Calu3 (cell line): Measurements from ENCODE around the gene BCL2L1. TPM values are rescaled to one million over a fixed set of nuclear protein-coding genes. Genes with fewer than 3 reads are reported as not detected.

ENCODE experiments used
- BruUV-seq: library from RNA; stranded (reverse); fragments of 400-500 nt; replicated peaks from 2 replicates; lab custom pipeline; 2021; lab: Mats Ljungman, UMichigan
- CTCF ChIA-PET: fragments of 300-600 bp; sonication (Branson Sonifier 250); formaldehyde crosslinking; loops from one replicate; lab custom pipeline; 2022; ENCODE audit warnings: antibody characterized with exemption; lab: Charles Lee
- DNase-seq: peaks from one replicate; pipeline ENCODE4 v3.0.0; 2022
- H3K27ac Mint-ChIP-seq: one replicate; pipeline ENCODE4 v1.8.0; 2022; ENCODE audit warnings: mixed read lengths; ENCODE audit not compliant: unreplicated experiment
- H3K27me3 Mint-ChIP-seq: one replicate; pipeline ENCODE4 v1.8.0; 2022; ENCODE audit warnings: mixed read lengths; ENCODE audit not compliant: unreplicated experiment
- H3K36me3 Mint-ChIP-seq: one replicate; pipeline ENCODE4 v1.8.0; 2022; ENCODE audit warnings: mild to moderate bottlenecking, moderate library complexity, mixed read lengths; ENCODE audit not compliant: insufficient read depth, unreplicated experiment
- H3K4me1 Mint-ChIP-seq: one replicate; pipeline ENCODE4 v1.8.0; 2022; ENCODE audit warnings: mild to moderate bottlenecking, low read depth, mixed read lengths; ENCODE audit not compliant: unreplicated experiment
- H3K4me3 Mint-ChIP-seq: one replicate; pipeline ENCODE4 v1.8.0; 2022; ENCODE audit warnings: mild to moderate bottlenecking, low read depth, moderate library complexity, mixed read lengths; ENCODE audit not compliant: unreplicated experiment
- H3K9me3 Mint-ChIP-seq: one replicate; pipeline ENCODE4 v1.8.0; 2022; ENCODE audit warnings: low read depth, mixed read lengths; ENCODE audit not compliant: unreplicated experiment
- CTCF ChIP-seq: fragments of 200-600 bp; IDR thresholded peaks from one replicate; pipeline ENCODE4 v1.8.0; 2022; ENCODE audit warnings: antibody characterized with exemption; ENCODE audit not compliant: unreplicated experiment
- intact Hi-C: fragments of 100-400 bp; cut with micrococcal nuclease; formaldehyde crosslinking; loops from one replicate; pipeline ENCODE4 v1.10.0; 2022; ENCODE audit not compliant: unreplicated experiment
- total RNA-seq: library from RNA; stranded (reverse); gene quantifications from 2 replicates; pipeline ENCODE4 v1.2.3, GENCODE V29; 2022

The BCL2L1 gene
- total RNA-seq, 1 experiment from 2014 or later, result 290 TPM

GRCh38 chr20:31690124-31690666 is 32.5 kb downstream of the BCL2L1 start:
- Mint-ChIP-seq H3K4me1 (peaks cover 77% of the 10 kb centered on the region), H3K4me3 (no peak overlapping the region), H3K36me3 (peaks cover 99% of the 10 kb centered on the region), H3K27ac (peak overlapping the region; percentile 72), H3K9me3 (no peaks in the 10 kb centered on the region), H3K27me3 (no peaks in the 10 kb centered on the region)
- no TSS peak for BruUV-seq
- no peak for DNase-seq
- TF ChIP-seq CTCF, result no peak
- CTCF ChIA-PET, result interaction anchor here (1.0 to 2.8 kb wide), 3 partner anchors 16 to 33 kb away, joined by 3 to 21 read pairs (median 8); partner anchors contain the start of gene BCL2L1
- intact Hi-C loops, result no loop called here

- BruUV-seq, result no TSS peak
- Mint-ChIP-seq H3K27me3 (no peaks in the 10 kb centered on the region), H3K36me3 (peaks cover 99% of the 10 kb centered on the region), H3K27ac (peak overlapping the region; percentile 9), H3K4me3 (no peak overlapping the region), H3K9me3 (no peaks in the 10 kb centered on the region), H3K4me1 (peaks cover 77% of the 10 kb centered on the region)
- TF ChIP-seq CTCF, result no peak
- intact Hi-C loops, result no loop called here
- CTCF ChIA-PET, result no interaction called here
- no peak for DNase-seq
These were observed 33.5 kb downstream of the BCL2L1 start for GRCh38 chr20:31689141-31689540.

- BruUV-seq, result no TSS peak
- Mint-ChIP-seq H3K9me3 (no peaks in the 10 kb centered on the region), H3K4me1 (peaks cover 79% of the 10 kb centered on the region), H3K4me3 (no peak overlapping the region), H3K27me3 (no peaks in the 10 kb centered on the region), H3K27ac (peak overlapping the region; percentile 32), H3K36me3 (peaks cover 98% of the 10 kb centered on the region)
- DNase-seq, result no peak
- TF ChIP-seq CTCF, result no peak
- intact Hi-C loops, result no loop called here
- CTCF ChIA-PET, result interaction anchor here (0.8 kb wide), 1 partner anchor 76 kb away, joined by 4 read pairs; no protein-coding TSS in a partner anchor
These were observed 34.9 kb downstream of the BCL2L1 start for GRCh38 chr20:31687777-31688176.

GRCh38 chr20:31685853-31686643 is 36.6 kb downstream of the BCL2L1 start:
- no peak overlapping the region for H3K4me3 Mint-ChIP-seq
- no peaks in the 10 kb centered on the region for H3K9me3 Mint-ChIP-seq
- intact Hi-C loops, result no loop called here
- TF ChIP-seq CTCF, result no peak
- peaks cover 98% of the 10 kb centered on the region for H3K36me3 Mint-ChIP-seq
- CTCF ChIA-PET, result interaction anchor here (0.6 to 1.9 kb wide), 3 partner anchors 27 to 50 kb away, joined by 3 to 6 read pairs (median 4); no protein-coding TSS in a partner anchor
- no peaks in the 10 kb centered on the region for H3K27me3 Mint-ChIP-seq
- H3K4me1 Mint-ChIP-seq, result peaks cover 81% of the 10 kb centered on the region
- no TSS peak for BruUV-seq
- DNase-seq, result no peak
- H3K27ac Mint-ChIP-seq, result peak overlapping the region; percentile 40
